HEK293 (cell line): ENCODE results near the gene ARHGAP26.

Experiments used
- CTCF ChIA-PET: fragments of 350-600 bp; formaldehyde crosslinking; extraction: SDS; loops from one replicate; lab custom pipeline; 2021; ENCODE audit warnings: antibody characterized with exemption; lab: Yijun Ruan, JAX
- POLR2A ChIA-PET: fragments of 300-600 bp; formaldehyde crosslinking; extraction: SDS; loops from one replicate; lab custom pipeline; 2020; ENCODE audit warnings: antibody characterized with exemption, inconsistent platforms; lab: Yijun Ruan, JAX
- H3K27ac ChIP-seq: fragments of 200-500 bp; sonication (Bioruptor generic); 2 replicates; pipeline ENCODE4 v1.5.1; 2014; ENCODE audit warnings: low read depth, low read length, control low read depth, inconsistent platforms; ENCODE audit errors: extremely low read depth
- H3K36me3 ChIP-seq, 2 experiments: fragments of 200-500 bp in 1 of 2; sonication (Bioruptor generic) in 1 of 2; 1 replicate in 1 of 2; 2 replicates in 1 of 2; pipeline ENCODE4 v1.5.1; 2014 to 2017; ENCODE audit warnings: inconsistent platforms in 2 of 2, low read length in 2 of 2; ENCODE audit not compliant: control insufficient read depth in 2 of 2, insufficient read depth in 1 of 2
- H3K4me1 ChIP-seq: fragments of 200-500 bp; sonication (Bioruptor generic); 2 replicates; pipeline ENCODE4 v1.5.1; 2014; ENCODE audit warnings: mild to moderate bottlenecking, low read length, inconsistent platforms; ENCODE audit not compliant: control insufficient read depth, insufficient read depth
- H3K4me3 ChIP-seq: 2 replicates; pipeline ENCODE4 v1.5.1; 2011; ENCODE audit warnings: low read depth, mild to moderate bottlenecking, control low read depth, low read length, moderate library complexity
- H3K9me3 ChIP-seq: fragments of 200-500 bp; sonication (Bioruptor generic); 2 replicates; pipeline ENCODE4 v1.5.1; 2014; ENCODE audit warnings: low read depth, low read length, inconsistent platforms; ENCODE audit not compliant: control insufficient read depth, insufficient read depth
- GFI1B ChIP-seq: fragments of 450-650 bp; formaldehyde crosslinking; IDR thresholded peaks from 2 replicates; pipeline ENCODE4 v1.5.1; 2016; ENCODE audit warnings: missing biosample characterization, missing genetic modification characterization
- HOXC10 ChIP-seq: sonication (generic); formaldehyde crosslinking; IDR thresholded peaks from 2 replicates; pipeline ENCODE4 v1.8.1; 2023; ENCODE audit warnings: mild to moderate bottlenecking, missing genetic modification reagents
- KLF8 ChIP-seq: fragments of 450-650 bp; formaldehyde crosslinking; IDR thresholded peaks from 2 replicates; pipeline ENCODE4 v1.5.1; 2016; ENCODE audit warnings: missing biosample characterization, missing genetic modification characterization
- MYNN ChIP-seq: fragments of 450-650 bp; formaldehyde crosslinking; IDR thresholded peaks from 2 replicates; pipeline ENCODE4 v1.5.1; 2016; ENCODE audit warnings: missing biosample characterization, missing genetic modification characterization, borderline replicate concordance
- SCRT2 ChIP-seq: fragments of 450-650 bp; formaldehyde crosslinking; IDR thresholded peaks from 2 replicates; pipeline ENCODE4 v1.5.1; 2016; ENCODE audit warnings: missing biosample characterization, missing genetic modification characterization
- YY1 ChIP-seq: fragments of 450-650 bp; formaldehyde crosslinking; IDR thresholded peaks from 2 replicates; pipeline ENCODE4 v1.5.1; 2018; ENCODE audit warnings: missing biosample characterization, missing genetic modification characterization
- ZEB2 ChIP-seq: fragments of 450-650 bp; formaldehyde crosslinking; IDR thresholded peaks from 2 replicates; pipeline ENCODE4 v1.5.1; 2016; ENCODE audit warnings: missing biosample characterization, missing genetic modification characterization
- ZFP41 ChIP-seq: fragments of 450-650 bp; formaldehyde crosslinking; IDR thresholded peaks from 2 replicates; pipeline ENCODE4 v1.5.1; 2016; ENCODE audit warnings: missing biosample characterization, missing genetic modification characterization, borderline replicate concordance
- ZNF16 ChIP-seq: fragments of 450-650 bp; formaldehyde crosslinking; IDR thresholded peaks from 2 replicates; pipeline ENCODE4 v1.5.1; 2016; ENCODE audit warnings: low read depth, missing biosample characterization, missing genetic modification characterization
- ZNF239 ChIP-seq: fragments of 450-650 bp; formaldehyde crosslinking; IDR thresholded peaks from 2 replicates; pipeline ENCODE4 v1.5.1; 2016; ENCODE audit warnings: missing biosample characterization, missing genetic modification characterization
- ZNF26 ChIP-seq: fragments of 450-650 bp; formaldehyde crosslinking; IDR thresholded peaks from 2 replicates; pipeline ENCODE4 v1.5.1; 2016; ENCODE audit warnings: missing biosample characterization, missing genetic modification characterization
- ZNF404 ChIP-seq: fragments of 450-650 bp; formaldehyde crosslinking; IDR thresholded peaks from 2 replicates; pipeline ENCODE4 v1.5.1; 2017; ENCODE audit warnings: missing biosample characterization, missing genetic modification characterization
- ZNF433 ChIP-seq: fragments of 450-650 bp; formaldehyde crosslinking; IDR thresholded peaks from 2 replicates; pipeline ENCODE4 v1.5.1; 2016; ENCODE audit warnings: missing biosample characterization, missing genetic modification characterization, low read depth
- ZNF777 ChIP-seq: fragments of 450-650 bp; formaldehyde crosslinking; IDR thresholded peaks from 2 replicates; pipeline ENCODE4 v1.5.1; 2017; ENCODE audit warnings: missing biosample characterization, missing genetic modification characterization, borderline replicate concordance
- ZSCAN4 ChIP-seq: fragments of 450-650 bp; formaldehyde crosslinking; IDR thresholded peaks from 2 replicates; pipeline ENCODE4 v1.5.1; 2017; ENCODE audit warnings: missing biosample characterization, missing genetic modification characterization
- TF ChIP-seq, protein P1 (sequence below): fragments of 450-650 bp; formaldehyde crosslinking; IDR thresholded peaks from 2 replicates; pipeline ENCODE4 v1.5.1; 2016; ENCODE audit warnings: missing biosample characterization, missing genetic modification characterization

ARHGAP26 gene

GRCh38 chr5:143135832-143136551, 365.8 kb downstream of the ARHGAP26 start (continued):
- TF ChIP-seq, protein P1, sequence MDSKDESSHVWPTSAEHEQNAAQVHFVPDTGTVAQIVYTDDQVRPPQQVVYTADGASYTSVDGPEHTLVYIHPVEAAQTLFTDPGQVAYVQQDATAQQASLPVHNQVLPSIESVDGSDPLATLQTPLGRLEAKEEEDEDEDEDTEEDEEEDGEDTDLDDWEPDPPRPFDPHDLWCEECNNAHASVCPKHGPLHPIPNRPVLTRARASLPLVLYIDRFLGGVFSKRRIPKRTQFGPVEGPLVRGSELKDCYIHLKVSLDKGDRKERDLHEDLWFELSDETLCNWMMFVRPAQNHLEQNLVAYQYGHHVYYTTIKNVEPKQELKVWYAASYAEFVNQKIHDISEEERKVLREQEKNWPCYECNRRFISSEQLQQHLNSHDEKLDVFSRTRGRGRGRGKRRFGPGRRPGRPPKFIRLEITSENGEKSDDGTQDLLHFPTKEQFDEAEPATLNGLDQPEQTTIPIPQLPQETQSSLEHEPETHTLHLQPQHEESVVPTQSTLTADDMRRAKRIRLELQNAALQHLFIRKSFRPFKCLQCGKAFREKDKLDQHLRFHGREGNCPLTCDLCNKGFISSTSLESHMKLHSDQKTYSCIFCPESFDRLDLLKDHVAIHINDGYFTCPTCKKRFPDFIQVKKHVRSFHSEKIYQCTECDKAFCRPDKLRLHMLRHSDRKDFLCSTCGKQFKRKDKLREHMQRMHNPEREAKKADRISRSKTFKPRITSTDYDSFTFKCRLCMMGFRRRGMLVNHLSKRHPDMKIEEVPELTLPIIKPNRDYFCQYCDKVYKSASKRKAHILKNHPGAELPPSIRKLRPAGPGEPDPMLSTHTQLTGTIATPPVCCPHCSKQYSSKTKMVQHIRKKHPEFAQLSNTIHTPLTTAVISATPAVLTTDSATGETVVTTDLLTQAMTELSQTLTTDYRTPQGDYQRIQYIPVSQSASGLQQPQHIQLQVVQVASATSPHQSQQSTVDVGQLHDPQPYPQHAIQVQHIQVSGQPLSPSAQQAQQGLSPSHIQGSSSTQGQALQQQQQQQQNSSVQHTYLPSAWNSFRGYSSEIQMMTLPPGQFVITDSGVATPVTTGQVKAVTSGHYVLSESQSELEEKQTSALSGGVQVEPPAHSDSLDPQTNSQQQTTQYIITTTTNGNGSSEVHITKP (tag by site-specific recombination): no peak
- TF ChIP-seq ZNF777 (tag by site-specific recombination) (no peak), SCRT2 (tag by site-specific recombination) (peak; percentile 52; the same call in 1 of the 2 replicates), ZFP41 (tag by site-specific recombination) (no peak), ZNF239 (tag by site-specific recombination) (no peak), ZEB2 (tag by site-specific recombination) (no peak)

DNA sequence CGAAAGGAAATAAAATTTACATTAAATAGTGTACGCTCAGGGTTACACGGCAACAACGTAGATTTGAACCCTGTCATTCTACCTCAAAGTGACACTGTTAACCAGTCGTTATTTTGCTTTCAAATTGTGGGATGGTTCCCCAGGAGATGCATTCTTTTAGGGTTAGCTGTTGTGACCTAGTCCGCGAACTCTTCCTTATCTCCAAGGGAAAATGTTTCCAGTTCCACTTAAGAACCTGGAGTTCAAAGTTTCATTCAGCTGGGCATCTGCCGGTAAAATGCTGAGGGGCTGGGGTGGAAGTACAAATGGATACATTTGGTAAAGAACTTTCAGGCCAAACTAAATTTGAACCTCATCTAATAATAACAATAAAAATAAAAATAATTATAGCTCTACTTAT, 368.7 kb downstream of the ARHGAP26 start:
- Histone ChIP-seq H3K4me1 (peaks cover 11% of the 10 kb centered on the region), H3K4me3 (no peak overlapping the region), H3K27ac (no peak overlapping the region), H3K36me3 (no peaks in the 10 kb centered on the region), H3K9me3 (no peaks in the 10 kb centered on the region)
- POLR2A ChIA-PET: no interaction called here
- CTCF ChIA-PET: no interaction called here
- TF ChIP-seq ZNF404 (tag by site-specific recombination): no peak
- no peak for TF ChIP-seq ZNF26 (tag by site-specific recombination)
- TF ChIP-seq ZSCAN4: no peak
- TF ChIP-seq GFI1B (tag by site-specific recombination): no peak
- no peak for TF ChIP-seq YY1 (tag by site-specific recombination)
- no peak for TF ChIP-seq MYNN (tag by site-specific recombination)
- TF ChIP-seq, protein P1 (tag by site-specific recombination): no peak
- TF ChIP-seq ZNF16: no peak
- no peak for TF ChIP-seq KLF8 (tag by site-specific recombination)
- TF ChIP-seq ZNF433 (tag by site-specific recombination): no peak
- TF ChIP-seq HOXC10: no peak
